GM18868 (cell line): Measurements from ENCODE around the gene ZNF416.

Source experiments
- ATAC-seq: cut with Tn5 transposase; IDR thresholded peaks from one replicate; pipeline ENCODE4 v1.9.1; 2021; ENCODE audit warnings: mild to moderate bottlenecking, moderate library complexity; ENCODE audit not compliant: unreplicated experiment

ZNF416 gene

GRCh38 chr19:57559404-57560025 lies 19.2 kb downstream of the ZNF416 start, which contains the start of gene ZNF550:
Gene ZNF550 (minus strand): TSS chr19:57559863. CDS start chr19:57559682, 181 bp downstream.
- peak; percentile 96 for ATAC-seq

DNA sequence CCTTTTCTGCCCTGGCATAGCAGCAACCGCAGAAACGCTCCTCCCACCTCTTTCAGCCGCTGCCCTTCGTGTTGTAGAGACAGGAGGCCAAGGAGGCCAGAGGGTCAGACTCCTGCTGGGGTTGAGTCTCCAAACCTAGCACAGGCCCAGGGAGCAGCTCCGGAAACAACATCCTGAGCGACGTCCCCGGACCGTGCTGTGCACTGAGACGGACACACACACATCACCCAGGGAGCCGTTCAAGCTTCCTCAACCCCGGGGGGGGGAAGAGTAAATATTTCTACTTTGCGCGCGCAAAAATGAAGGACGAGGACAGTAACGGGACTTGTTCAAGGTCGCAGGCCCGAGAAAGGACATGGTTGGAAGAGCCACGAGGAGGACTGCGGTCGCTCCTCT lies 19.7 kb downstream of the ZNF416 start:
- peak; percentile 36 for ATAC-seq

DNA sequence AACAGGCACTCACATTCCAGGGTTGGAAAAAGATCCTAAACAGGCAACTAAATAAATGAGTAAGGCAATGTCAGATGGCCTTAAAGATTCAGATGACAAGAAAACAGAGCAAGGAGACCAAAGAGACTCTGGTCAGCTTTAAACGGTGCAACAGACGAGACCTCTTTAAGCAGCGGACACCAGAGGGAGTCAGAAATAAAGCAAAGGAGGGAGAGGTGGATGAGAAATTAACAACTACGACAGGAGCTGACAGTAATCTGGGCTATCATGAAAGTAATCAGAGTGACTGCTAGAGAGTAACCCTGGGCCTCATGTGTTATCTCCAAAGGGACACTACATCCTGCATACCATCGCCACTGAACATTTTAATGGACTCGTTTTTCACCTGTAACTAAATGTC lies 20.2 kb downstream of the ZNF416 start:
- ATAC-seq = no peak

- no peak for ATAC-seq
Observed at GRCh38 chr19:57557659-57558058, 21.1 kb downstream of the ZNF416 start.

DNA sequence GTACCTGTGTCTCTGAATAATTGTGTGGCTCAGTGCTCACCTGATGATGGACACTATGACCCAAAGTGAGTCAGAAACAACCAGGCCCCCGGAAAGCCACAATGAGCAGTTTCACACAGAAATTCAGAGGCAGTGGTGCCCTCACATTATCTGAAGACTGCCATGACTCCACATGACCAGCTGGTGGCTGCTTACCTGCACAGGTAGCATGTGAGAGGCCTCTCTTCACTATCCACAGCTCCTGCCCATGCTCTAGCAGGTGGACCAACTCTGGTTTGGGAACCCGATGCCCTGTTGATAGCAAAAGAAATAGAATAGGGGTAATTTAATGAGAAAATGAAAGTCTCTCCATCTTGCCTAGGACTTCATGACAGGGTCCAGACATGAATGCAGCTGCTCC lies 26.3 kb downstream of the ZNF416 start:
- ATAC-seq = no peak

DNA sequence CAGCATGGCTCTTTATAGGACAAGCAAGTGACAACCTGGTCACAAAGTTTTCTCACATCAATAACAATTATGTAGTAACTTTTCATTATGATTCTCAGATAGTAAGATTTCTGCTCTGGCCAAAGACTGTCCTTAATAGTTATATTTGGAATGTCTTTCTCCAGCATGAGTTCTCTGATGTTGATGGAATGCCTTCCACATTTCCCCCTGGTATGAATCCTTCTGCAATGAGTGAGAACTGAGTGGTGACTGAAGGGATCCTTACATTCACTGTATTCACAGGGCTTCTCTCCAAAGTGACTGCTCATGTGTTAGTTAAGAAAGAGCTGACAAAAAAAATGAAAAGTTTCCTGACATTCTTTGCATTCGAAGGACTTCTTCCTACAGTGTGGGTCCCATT lies 32.2 kb downstream of the ZNF416 start:
- no peak for ATAC-seq

DNA sequence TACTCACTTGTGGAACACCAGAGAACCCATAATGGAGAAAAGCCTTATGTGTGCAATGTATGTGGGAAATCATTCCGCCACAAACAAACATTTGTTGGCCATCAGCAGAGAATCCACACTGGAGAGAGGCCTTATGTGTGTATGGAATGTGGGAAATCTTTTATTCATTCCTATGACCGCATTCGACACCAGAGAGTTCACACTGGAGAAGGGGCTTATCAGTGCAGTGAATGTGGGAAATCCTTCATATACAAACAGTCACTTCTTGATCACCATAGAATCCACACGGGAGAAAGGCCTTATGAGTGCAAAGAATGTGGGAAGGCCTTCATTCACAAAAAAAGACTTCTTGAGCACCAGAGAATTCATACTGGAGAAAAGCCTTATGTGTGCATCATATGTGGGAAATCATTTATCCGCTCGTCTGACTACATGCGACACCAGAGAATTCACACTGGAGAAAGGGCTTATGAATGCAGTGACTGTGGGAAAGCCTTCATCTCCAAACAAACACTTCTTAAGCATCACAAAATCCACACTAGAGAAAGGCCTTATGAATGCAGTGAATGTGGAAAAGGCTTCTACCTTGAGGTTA lies 40.7 kb downstream of the ZNF416 start:
- ATAC-seq = no peak

DNA sequence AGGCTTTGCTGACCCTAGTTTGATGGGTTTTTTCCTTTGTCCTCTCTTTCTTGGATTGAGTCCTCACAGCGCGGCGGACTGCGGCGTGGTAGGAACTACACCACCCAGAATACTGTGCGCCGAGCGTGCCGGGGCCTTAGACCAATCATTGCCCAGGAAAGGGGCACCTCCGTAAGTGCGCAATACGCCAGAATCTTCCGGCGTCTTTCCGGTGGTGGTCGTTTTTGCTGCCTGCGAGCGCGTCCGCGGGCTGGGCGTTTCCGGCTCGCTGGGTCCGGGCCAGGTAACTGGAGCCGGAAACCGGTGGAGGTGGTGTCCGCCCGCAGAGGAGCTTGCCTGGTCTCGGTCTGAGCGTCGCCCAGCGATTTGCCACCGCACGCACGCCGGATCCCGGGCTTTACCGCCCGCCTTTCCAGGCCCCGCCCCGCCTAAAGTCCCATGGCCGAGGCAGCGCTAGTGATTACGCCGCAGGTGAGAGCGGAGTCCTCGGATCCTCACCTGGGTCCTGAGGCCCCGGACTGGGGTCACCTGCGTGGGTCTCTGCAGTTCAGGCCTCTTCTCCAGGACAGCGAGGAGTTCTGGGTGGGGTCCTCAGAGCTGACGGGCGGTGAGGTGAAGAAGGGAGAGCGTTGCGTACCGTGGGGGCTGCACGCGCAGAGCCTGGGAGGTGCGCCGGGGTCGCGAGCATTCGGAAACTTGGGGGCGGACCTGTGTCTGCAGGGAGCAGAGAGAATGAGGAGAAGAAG lies 51.4 kb downstream of the ZNF416 start, which contains the start of gene ZNF549:
Gene ZNF549, plus strand, starts transcription at position 221 of the 746 bp plus-strand sequence. Its CDS starts 218 bp downstream, at position 439.
- ATAC-seq = peak; percentile 98
